Esophagus muscularis mucosa (tissue), 4 donors: Measurements from ENCODE around the gene HECTD4.
"Not testable (repeated sequence)": the region's sequence is repeated elsewhere in the genome, so short reads cannot be mapped to it uniquely, and the experiment has no call there.

Experiments used
- CTCF ChIP-seq, 3 experiments: fragments of 200-600 bp in 2 of 3; fragments of 450-650 bp in 1 of 3; sonication (generic) in 2 of 3; IDR thresholded peaks; one replicate each; pipeline ENCODE4 v1.5.1; 2017 to 2019; ENCODE audit warnings: antibody characterized with exemption in 3 of 3, mild to moderate bottlenecking in 2 of 3, moderate library complexity in 1 of 3
- EP300 ChIP-seq: sonication (generic); formaldehyde crosslinking; IDR thresholded peaks from one replicate; pipeline ENCODE4 v1.6.1; 2017; ENCODE audit warnings: antibody characterized with exemption
- POLR2A ChIP-seq: fragments of 450-650 bp; IDR thresholded peaks from one replicate; pipeline ENCODE4 v1.6.1; 2017; ENCODE audit warnings: antibody characterized with exemption, moderate library complexity, mild to moderate bottlenecking, low read depth

GRCh38 chr12:112244902-112245301 is 137.3 kb downstream of the HECTD4 start:
- TF ChIP-seq EP300; CTCF (IDR thresholded peaks at IDR 0.05); POLR2A: not testable (repeated sequence)
